Tibial nerve (tissue), 4 donors: ENCODE results near the gene STPG3.

Experiments used
- CTCF ChIP-seq, 5 experiments: fragments of 200-600 bp in 3 of 5; fragments of 450-650 bp in 2 of 5; sonication (generic) in 3 of 5; IDR thresholded peaks; one replicate each; pipeline ENCODE4 v1.5.1; 2016 to 2019; ENCODE audit warnings: antibody characterized with exemption in 5 of 5, mild to moderate bottlenecking in 3 of 5, moderate library complexity in 2 of 5
- EP300 ChIP-seq, 2 donors: sonication (generic); formaldehyde crosslinking; IDR thresholded peaks; one replicate each; pipeline ENCODE4 v1.6.1; 2017; ENCODE audit warnings: antibody characterized with exemption in 2 of 2, mild to moderate bottlenecking in 1 of 2
- POLR2A ChIP-seq, 2 donors: fragments of 450-650 bp; IDR thresholded peaks; one replicate each; pipeline ENCODE4 v1.6.1; 2017; ENCODE audit warnings: antibody characterized with exemption in 2 of 2, mild to moderate bottlenecking in 2 of 2, moderate library complexity in 2 of 2

GRCh38 chr9:137263506-137263905 lies 12.4 kb downstream of the STPG3 start:
- TF ChIP-seq EP300 (IDR thresholded peaks at IDR 0.05) (no peak), CTCF (IDR thresholded peaks at IDR 0.05) (no peak), POLR2A (IDR thresholded peaks at IDR 0.05) (no peak)
